IMR-90 (cell line): ENCODE measurements around the gene ZNF827. TPM values are rescaled to one million over a fixed set of nuclear protein-coding genes. Genes with fewer than 3 reads are reported as not detected.
A peak's percentile ranks its signal among the peaks of the same experiment; 100 is the strongest.

ENCODE experiments used
- ATAC-seq: fragments of 200-7000 bp; cut with Tn5 transposase; 2 replicates; pipeline ENCODE4 v1.9.1; 2020; ENCODE audit warnings: low read depth, mild to moderate bottlenecking, moderate library complexity
- BruUV-seq: library from RNA; stranded (reverse); fragments of 400-500 nt; replicated peaks from 2 replicates; lab custom pipeline; 2021; lab: Mats Ljungman, UMichigan
- CTCF ChIA-PET: fragments of 300-600 bp; formaldehyde crosslinking; extraction: SDS; loops from one replicate; lab custom pipeline; 2021; ENCODE audit warnings: antibody characterized with exemption; lab: Yijun Ruan, JAX
- POLR2A ChIA-PET: fragments of 300-600 bp; sonication (Branson Sonifier 250); formaldehyde crosslinking; loops from one replicate; lab custom pipeline; 2022; ENCODE audit warnings: antibody characterized with exemption; ENCODE audit not compliant: unreplicated experiment; lab: Charles Lee
- DNase-seq: peaks from one replicate; pipeline ENCODE4 v3.0.0; 2013
- H2AFZ ChIP-seq: replicated peaks from 2 replicates; pipeline ENCODE3; 2013; ENCODE audit warnings: low read length, mild to moderate bottlenecking; ENCODE audit not compliant: poor library complexity
- H2AK5ac ChIP-seq: 2 replicates; pipeline ENCODE4 v1.6.1; 2013; ENCODE audit warnings: low read depth, low read length, inconsistent platforms
- H2AK9ac ChIP-seq: replicated peaks from 2 replicates; pipeline ENCODE3; 2013; ENCODE audit warnings: mild to moderate bottlenecking, low read depth, low read length, moderate library complexity; ENCODE audit not compliant: poor library complexity
- H2BK120ac ChIP-seq: 2 replicates; pipeline ENCODE4 v1.6.1; 2013; ENCODE audit warnings: low read depth, low read length, inconsistent platforms
- H2BK15ac ChIP-seq: 3 replicates; pipeline ENCODE4 v1.6.1; 2013; ENCODE audit warnings: low read depth, low read length, inconsistent platforms
- H2BK20ac ChIP-seq: 2 replicates; pipeline ENCODE4 v1.6.1; 2013; ENCODE audit warnings: low read depth, mild to moderate bottlenecking, inconsistent platforms, low read length, moderate library complexity
- H2BK5ac ChIP-seq: 2 replicates; pipeline ENCODE4 v1.6.1; 2013; ENCODE audit warnings: mild to moderate bottlenecking, low read depth, low read length, inconsistent platforms; ENCODE audit not compliant: poor library complexity, severe bottlenecking
- H3K14ac ChIP-seq: replicated peaks from 2 replicates; pipeline ENCODE4 v1.6.1; 2013; ENCODE audit warnings: low read depth, low read length, inconsistent platforms
- H3K18ac ChIP-seq: 2 replicates; pipeline ENCODE4 v1.6.1; 2013; ENCODE audit warnings: low read depth, low read length, control low read depth
- H3K23ac ChIP-seq: 2 replicates; pipeline ENCODE4 v1.6.1; 2013; ENCODE audit warnings: low read depth, low read length, inconsistent platforms
- H3K27ac ChIP-seq: 2 replicates; pipeline ENCODE4 v1.5.1; 2013; ENCODE audit warnings: mild to moderate bottlenecking, control low read depth, low read length; ENCODE audit not compliant: insufficient read depth
- H3K27me3 ChIP-seq: 2 replicates; pipeline ENCODE4 v1.6.1; 2013; ENCODE audit warnings: low read length; ENCODE audit not compliant: control insufficient read depth, insufficient read depth
- H3K36me3 ChIP-seq: 2 replicates; pipeline ENCODE4 v1.6.1; 2013; ENCODE audit warnings: low read length, mixed read lengths; ENCODE audit not compliant: control insufficient read depth, insufficient read depth
- H3K4ac ChIP-seq: 2 replicates; pipeline ENCODE4 v1.6.1; 2013; ENCODE audit warnings: low read depth, low read length, inconsistent platforms
- H3K4me1 ChIP-seq: 2 replicates; pipeline ENCODE4 v1.6.1; 2013; ENCODE audit warnings: low read length, mixed read lengths; ENCODE audit not compliant: control insufficient read depth, insufficient read depth
- H3K4me2 ChIP-seq: 2 replicates; pipeline ENCODE4 v1.6.1; 2013; ENCODE audit warnings: low read depth, mild to moderate bottlenecking, control low read depth, low read length, moderate library complexity
- H3K4me3 ChIP-seq: 2 replicates; pipeline ENCODE4 v1.5.1; 2013; ENCODE audit warnings: low read depth, mild to moderate bottlenecking, control low read depth, low read length, moderate library complexity; ENCODE audit not compliant: insufficient read depth
- H3K56ac ChIP-seq: 2 replicates; pipeline ENCODE4 v1.6.1; 2013; ENCODE audit warnings: low read length, inconsistent platforms; ENCODE audit not compliant: insufficient read depth; ENCODE audit errors: extremely low read depth
- H3K79me1 ChIP-seq, 2 experiments: 2 replicates each; pipeline ENCODE4 v1.6.1; 2013; ENCODE audit warnings: low read length in 2 of 2, inconsistent platforms in 1 of 2, low read depth in 1 of 2
- H3K9ac ChIP-seq: 2 replicates; pipeline ENCODE4 v1.6.1; 2013; ENCODE audit warnings: low read depth, low read length, control low read depth
- H3K9me1 ChIP-seq: 2 replicates; pipeline ENCODE4 v1.6.1; 2013; ENCODE audit warnings: low read length, inconsistent platforms; ENCODE audit not compliant: insufficient read depth
- H3K9me3 ChIP-seq: 2 replicates; pipeline ENCODE4 v1.6.1; 2013; ENCODE audit warnings: low read length; ENCODE audit not compliant: control insufficient read depth, insufficient read depth
- H4K20me1 ChIP-seq: 2 replicates; pipeline ENCODE4 v1.6.1; 2013; ENCODE audit warnings: low read length, inconsistent platforms; ENCODE audit not compliant: insufficient read depth
- H4K5ac ChIP-seq: 2 replicates; pipeline ENCODE4 v1.6.1; 2013; ENCODE audit warnings: mild to moderate bottlenecking, low read depth, low read length, control low read depth
- H4K8ac ChIP-seq, 2 experiments: 2 replicates each; pipeline ENCODE4 v1.6.1; 2013; ENCODE audit warnings: low read depth in 2 of 2, low read length in 2 of 2, control low read depth in 1 of 2, inconsistent platforms in 1 of 2
- H4K91ac ChIP-seq: 2 replicates; pipeline ENCODE4 v1.6.1; 2013; ENCODE audit warnings: low read depth, low read length, inconsistent platforms; ENCODE audit not compliant: insufficient read depth
- BHLHE40 ChIP-seq: fragments of 150-350 bp; IDR thresholded peaks from 2 replicates; pipeline ENCODE4 v1.6.1; 2016; ENCODE audit warnings: mild to moderate bottlenecking, low read depth, low read length
- MXI1 ChIP-seq: IDR thresholded peaks from 2 replicates; pipeline ENCODE4 v1.6.1; 2012; ENCODE audit warnings: low read depth, mild to moderate bottlenecking, low read length, moderate library complexity, borderline replicate concordance
- WGBS, 2 experiments: methylation state at CpG; one replicate each; pipeline versions ENCODE4 v1.1.5 to v1.1.7; 2013; ENCODE audit warnings: missing lambda C conversion rate in 2 of 2; ENCODE audit not compliant: insufficient read length in 1 of 2; ENCODE audit errors: extremely low coverage in 2 of 2; 5-methylcytosine and 5-hydroxymethylcytosine counted together
- dilution Hi-C: fragments of 300-500 bp; cut with HindIII; formaldehyde crosslinking; loops from one replicate; pipeline ENCODE4 v1.14.3; 2018; ENCODE audit warnings: low sequenced_read_pairs; ENCODE audit not compliant: unreplicated experiment
- in situ Hi-C: fragments of 300-500 bp; cut with MboI; formaldehyde crosslinking; loops from 3 replicates; pipeline ENCODE4 v1.14.3; 2019; ENCODE audit warnings: low sequenced_read_pairs, inconsistent platforms, mixed read lengths
- intact Hi-C: fragments of 100-400 bp; cut with micrococcal nuclease; formaldehyde crosslinking; loops from 2 replicates; pipeline ENCODE4 v1.10.0; 2022
- polyA plus RNA-seq, 3 experiments: library from polyadenylated mRNA; depleted of rRNA; stranded (reverse); fragments of >200 nt; gene quantifications; 2 replicates each; pipeline ENCODE4 v1.2.3, GENCODE V29; 2012; ENCODE audit warnings: low replicate concordance in 1 of 3
- total RNA-seq: library from RNA; depleted of rRNA; stranded (reverse); fragments of >200 nt; gene quantifications from 2 replicates; pipeline ENCODE4 v1.2.3, GENCODE V29; 2012

The ZNF827 gene
- total and polyA plus RNA-seq, 2 of the 4 experiments (the other 2 are of a cell fraction), result 6.6 to 31.7 TPM

DNA sequence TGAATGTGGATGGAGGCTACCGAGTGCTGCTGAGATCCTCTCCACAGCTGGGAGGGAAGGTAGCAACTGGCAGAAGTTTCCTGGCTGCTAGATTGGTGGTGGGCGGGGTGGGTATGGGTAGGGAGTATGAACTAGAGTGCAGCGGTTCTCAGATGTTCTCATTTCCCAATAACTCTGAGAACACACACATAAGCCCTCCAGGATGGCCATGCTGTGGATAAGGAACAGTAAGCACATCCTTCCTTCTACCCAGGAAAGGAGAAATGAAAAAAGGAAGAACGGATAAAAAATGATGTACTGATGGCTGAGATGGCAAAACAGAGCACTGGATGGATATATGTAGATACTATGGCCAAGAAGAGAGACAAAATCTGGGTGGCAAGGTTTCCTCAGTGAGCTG is 116.0 kb downstream of the ZNF827 start:
- Histone ChIP-seq H3K4me1 (peaks cover 14% of the 10 kb centered on the region), H3K4ac (no peak overlapping the region), H2BK15ac (no peak overlapping the region), H3K27ac (no peak overlapping the region), H2BK5ac (no peak overlapping the region), H3K18ac (no peak overlapping the region), H2AK5ac (no peak overlapping the region), H3K36me3 (peaks cover 6% of the 10 kb centered on the region), H2AK9ac (no peak overlapping the region), H3K14ac (0 out of 2 replicates have a peak overlapping the region, but pooled peaks have one; percentile 18), H3K9me1 (peaks cover 12% of the 10 kb centered on the region), H3K56ac (no peak overlapping the region), H4K8ac (no peak overlapping the region), H3K9me3 (no peaks in the 10 kb centered on the region), H3K79me1 (peaks cover 7 to 10% of the 10 kb centered on the region in 2 experiments; a peak in 2 of 4 replicates), H3K23ac (no peak overlapping the region), H2BK20ac (peak overlapping the region; percentile 26; the same call in 1 of the 2 replicates), H4K5ac (no peak overlapping the region), H4K91ac (no peak overlapping the region; the same call in 1 of the 2 replicates), H2BK120ac (no peak overlapping the region), H4K20me1 (no peaks in the 10 kb centered on the region), H3K4me3 (no peak overlapping the region), H3K27me3 (no peaks in the 10 kb centered on the region), H3K9ac (no peak overlapping the region), H3K4me2 (no peak overlapping the region), H2AFZ (no peak overlapping the region)
- 60% methylated on average over 1 of the region's 4 CpGs; no CpG with 5 or more reads in 1 of the 2 experiments for WGBS, 2 experiments
- ChIA-PET CTCF (no interaction called here), POLR2A (no interaction called here)
- ATAC-seq (no peak), DNase-seq (no peak)
- intact Hi-C loops (no loop called here), dilution Hi-C loops (no loop called here), in situ Hi-C loops (no loop called here)
- no TSS peak for BruUV-seq
- TF ChIP-seq MXI1 (no peak), BHLHE40 (no peak)
